ENCODE data around the gene URAD. TPM values are rescaled to one million over a fixed set of nuclear protein-coding genes. Genes with fewer than 3 reads are reported as not detected.

The URAD gene
- total and polyA plus RNA-seq, 7 donors: 15.4 to 30.6 (median 20.8) TPM; not detected in 4

GRCh38 chr13:27959976-27960361 is 28.5 kb downstream of the URAD start:
- Histone ChIP-seq H3K27me3 (peaks cover 60 to 100% (median 68%) of the 10 kb centered on the region in 3 donors), H3K9me3 (no peaks in the 10 kb centered on the region), H3K4me3 (peak overlapping the region in 2 of 4 donors; percentile 33 to 40), H3K36me3 (no peaks in the 10 kb centered on the region), H3K27ac (no peak overlapping the region), H3K4me1 (peaks cover 0 to 17% (median 15%) of the 10 kb centered on the region in 4 donors)
- intact Hi-C loops (cut with DNase I): loop anchor here (10.0 kb wide), 1 partner anchor 135 kb away; no protein-coding TSS in a partner anchor
- WGBS, 2 donors: 6 to 18% methylated on average over 14 of the region's 14 CpGs
- no peak for DNase-seq
- no peak for TF ChIP-seq CTCF (IDR thresholded peaks at IDR 0.05)
- no peak for TF ChIP-seq EP300 (IDR thresholded peaks at IDR 0.05)
- TF ChIP-seq POLR2A (IDR thresholded peaks at IDR 0.05): no peak
- no peak for TF ChIP-seq POLR2AphosphoS5 (IDR thresholded peaks at IDR 0.05)

GRCh38 chr13:27956576-27957300 is 31.8 kb downstream of the URAD start:
- no peaks in the 10 kb centered on the region for H3K9me3 ChIP-seq
- H3K27ac ChIP-seq: no peak overlapping the region
- no peak for DNase-seq
- peaks cover 68 to 100% (median 88%) of the 10 kb centered on the region in 3 donors for H3K27me3 ChIP-seq
- intact Hi-C loops (cut with DNase I): loop anchor here (10.0 kb wide), 1 partner anchor 132 kb away; no protein-coding TSS in a partner anchor
- H3K36me3 ChIP-seq: no peaks in the 10 kb centered on the region
- 7 to 23% methylated on average over 5 of the region's 5 CpGs for WGBS, 2 donors
- peaks cover 0 to 32% (median 30%) of the 10 kb centered on the region in 4 donors for H3K4me1 ChIP-seq
- TF ChIP-seq CTCF (IDR thresholded peaks at IDR 0.05): no peak
- no peak for TF ChIP-seq POLR2AphosphoS5 (IDR thresholded peaks at IDR 0.05)
- H3K4me3 ChIP-seq: no peak overlapping the region

GRCh38 chr13:27955014-27955591 is 33.4 kb downstream of the URAD start:
- peaks cover 0 to 20% (median 17%) of the 10 kb centered on the region in 4 donors for H3K4me1 ChIP-seq

GRCh38 chr13:27954406-27954851 is 34.1 kb downstream of the URAD start:
- H3K27ac ChIP-seq: peak overlapping the region in 1 of 4 donors; percentile 42
- TF ChIP-seq CTCF (IDR thresholded peaks at IDR 0.05) (no peak), POLR2A (IDR thresholded peaks at IDR 0.05) (no peak), EP300 (IDR thresholded peaks at IDR 0.05) (no peak), POLR2AphosphoS5 (IDR thresholded peaks at IDR 0.05) (no peak)
- peaks cover 46 to 95% (median 69%) of the 10 kb centered on the region in 3 donors for H3K27me3 ChIP-seq
- DNase-seq: no peak
- no peaks in the 10 kb centered on the region for H3K36me3 ChIP-seq
- H3K4me1 ChIP-seq: peaks cover 0 to 16% (median 15%) of the 10 kb centered on the region in 4 donors
- WGBS, 2 donors: 1 to 3% methylated on average over 56 of the region's 56 CpGs
- intact Hi-C loops (cut with DNase I): loop anchor here (10.0 kb wide), 1 partner anchor 130 kb away; no protein-coding TSS in a partner anchor
- peak overlapping the region; percentile 12 to 51 (median 40) for H3K4me3 ChIP-seq
- no peaks in the 10 kb centered on the region for H3K9me3 ChIP-seq

More at GRCh38 chr13:27955014-27955591, 33.4 kb downstream of the URAD start:
- no peaks in the 10 kb centered on the region for H3K36me3 ChIP-seq
- TF ChIP-seq EP300 (IDR thresholded peaks at IDR 0.05) (no peak), POLR2AphosphoS5 (IDR thresholded peaks at IDR 0.05) (no peak), CTCF (IDR thresholded peaks at IDR 0.05) (no peak), POLR2A (IDR thresholded peaks at IDR 0.05) (no peak)
- no peak for DNase-seq
- WGBS, 2 donors: 24 to 42% methylated on average over 11 of the region's 11 CpGs
- no peak overlapping the region for H3K27ac ChIP-seq
- peaks cover 52 to 98% (median 75%) of the 10 kb centered on the region in 3 donors for H3K27me3 ChIP-seq
- intact Hi-C loops (cut with DNase I): loop anchor here (10.0 kb wide), 1 partner anchor 130 kb away; no protein-coding TSS in a partner anchor
- no peaks in the 10 kb centered on the region for H3K9me3 ChIP-seq
- no peak overlapping the region for H3K4me3 ChIP-seq
